ENCODE results near the gene SYNJ2. TPM values are rescaled to one million over a fixed set of nuclear protein-coding genes. Genes with fewer than 3 reads are reported as not detected.
A peak's percentile ranks its signal among the peaks of the same experiment; 100 is the strongest.
"Not testable (repeated sequence)": the region's sequence is repeated elsewhere in the genome, so short reads cannot be mapped to it uniquely, and the experiment has no call there.

The SYNJ2 gene
- total and polyA plus RNA-seq, 5 donors from 2014 or later, result 6.4 to 46.3 (median 10.3) TPM

- Mint-ChIP-seq H3K9me3 (peaks cover 0 to 2% (median 0%) of the 10 kb centered on the region in 7 donors), H3K27ac (no peak overlapping the region), H3K4me3 (no peak overlapping the region), H3K4me1 (peaks cover 5 to 15% (median 7%) of the 10 kb centered on the region in 4 donors), H3K27me3 (peaks cover 21% of the 10 kb centered on the region), H3K36me3 (no peaks in the 10 kb centered on the region)
- Histone ChIP-seq H3K27ac (ENCODE audit: insufficient read depth, low read length, poor library complexity, severe bottlenecking) (no peak overlapping the region), H3K27me3 (ENCODE audit: control insufficient read depth, insufficient read depth, low read length) (peaks cover 5% of the 10 kb centered on the region), H3K4me3 (ENCODE audit: low read depth, low read length) (no peak overlapping the region), H3K36me3 (ENCODE audit: control insufficient read depth, insufficient read depth, low read length) (no peaks in the 10 kb centered on the region), H3K9me3 (ENCODE audit: control insufficient read depth in 2 of 2, low read length in 2 of 2) (no peaks in the 10 kb centered on the region), H3K4me1 (ENCODE audit: control insufficient read depth, insufficient read depth, low read length, poor library complexity, severe bottlenecking) (peaks cover 4% of the 10 kb centered on the region)
- DNase-seq, result no peak
- ATAC-seq (ENCODE audit: low read depth in 2 of 2), result no peak
Measured at GRCh38 chr6:157967486-157967885, 14.2 kb upstream of the SYNJ2 start.

GRCh38 chr6:157972177-157972576 is 9.5 kb upstream of the SYNJ2 start:
- H3K36me3 ChIP-seq (ENCODE audit: control insufficient read depth, insufficient read depth, low read length); H3K4me3 ChIP-seq (ENCODE audit: low read depth, low read length); H3K4me3 Mint-ChIP-seq; H3K27ac ChIP-seq (ENCODE audit: insufficient read depth, low read length, poor library complexity, severe bottlenecking); H3K36me3 Mint-ChIP-seq; ATAC-seq (ENCODE audit: low read depth in 2 of 2); H3K4me1 Mint-ChIP-seq; H3K27me3 ChIP-seq (ENCODE audit: control insufficient read depth, insufficient read depth, low read length); H3K9me3 ChIP-seq (ENCODE audit: control insufficient read depth in 2 of 2, low read length in 2 of 2); H3K27ac Mint-ChIP-seq; DNase-seq; H3K4me1 ChIP-seq (ENCODE audit: control insufficient read depth, insufficient read depth, low read length, poor library complexity, severe bottlenecking); H3K9me3 Mint-ChIP-seq: not testable (repeated sequence)
- H3K27me3 Mint-ChIP-seq, result peaks cover 19% of the 10 kb centered on the region

- no peaks in the 10 kb centered on the region for H3K36me3 ChIP-seq (ENCODE audit: control insufficient read depth, insufficient read depth, low read length)
- H3K4me1 ChIP-seq (ENCODE audit: control insufficient read depth, insufficient read depth, low read length, poor library complexity, severe bottlenecking), result no peaks in the 10 kb centered on the region
- no peak for ATAC-seq (ENCODE audit: low read depth in 2 of 2)
- Mint-ChIP-seq H3K36me3 (no peaks in the 10 kb centered on the region), H3K27ac (peak overlapping the region in 1 of 3 donors; percentile 3), H3K4me3 (peak overlapping the region in 1 of 4 donors; percentile 5), H3K4me1 (no peaks in the 10 kb centered on the region), H3K9me3 (peaks cover 0 to 2% (median 0%) of the 10 kb centered on the region in 7 donors), H3K27me3 (peaks cover 19% of the 10 kb centered on the region)
- DNase-seq, result no peak
- H3K27me3 ChIP-seq (ENCODE audit: control insufficient read depth, insufficient read depth, low read length), result peaks cover 5% of the 10 kb centered on the region
- no peak overlapping the region for H3K27ac ChIP-seq (ENCODE audit: insufficient read depth, low read length, poor library complexity, severe bottlenecking)
- H3K4me3 ChIP-seq (ENCODE audit: low read depth, low read length), result no peak overlapping the region
- H3K9me3 ChIP-seq (ENCODE audit: control insufficient read depth in 2 of 2, low read length in 2 of 2), result no peaks in the 10 kb centered on the region
Measured at GRCh38 chr6:157974341-157974894, 7.2 kb upstream of the SYNJ2 start.

- H3K4me3 Mint-ChIP-seq, result peak overlapping the region in 1 of 4 donors; percentile 5
- peaks cover 0 to 2% (median 2%) of the 10 kb centered on the region in 4 donors for H3K4me1 Mint-ChIP-seq
- Histone ChIP-seq H3K27ac (ENCODE audit: insufficient read depth, low read length, poor library complexity, severe bottlenecking) (no peak overlapping the region), H3K9me3 (ENCODE audit: control insufficient read depth in 2 of 2, low read length in 2 of 2) (no peaks in the 10 kb centered on the region), H3K4me1 (ENCODE audit: control insufficient read depth, insufficient read depth, low read length, poor library complexity, severe bottlenecking) (no peaks in the 10 kb centered on the region), H3K36me3 (ENCODE audit: control insufficient read depth, insufficient read depth, low read length) (no peaks in the 10 kb centered on the region), H3K27me3 (ENCODE audit: control insufficient read depth, insufficient read depth, low read length) (peaks cover 5% of the 10 kb centered on the region), H3K4me3 (ENCODE audit: low read depth, low read length) (no peak overlapping the region)
- H3K36me3 Mint-ChIP-seq, result no peaks in the 10 kb centered on the region
- DNase-seq (no peak), ATAC-seq (ENCODE audit: low read depth in 2 of 2) (no peak)
- peak overlapping the region in 1 of 3 donors; percentile 79 for H3K27ac Mint-ChIP-seq
- peaks cover 19% of the 10 kb centered on the region for H3K27me3 Mint-ChIP-seq
- H3K9me3 Mint-ChIP-seq, result peaks cover 0 to 2% (median 0%) of the 10 kb centered on the region in 7 donors
Measured at GRCh38 chr6:157974967-157975366, 6.7 kb upstream of the SYNJ2 start.

GRCh38 chr6:157975456-157975855 is 6.2 kb upstream of the SYNJ2 start:
- H3K4me1 Mint-ChIP-seq, result peaks cover 0 to 7% (median 5%) of the 10 kb centered on the region in 4 donors
- Histone ChIP-seq H3K4me1 (ENCODE audit: control insufficient read depth, insufficient read depth, low read length, poor library complexity, severe bottlenecking) (no peaks in the 10 kb centered on the region), H3K4me3 (ENCODE audit: low read depth, low read length) (no peak overlapping the region), H3K27ac (ENCODE audit: insufficient read depth, low read length, poor library complexity, severe bottlenecking) (no peak overlapping the region), H3K27me3 (ENCODE audit: control insufficient read depth, insufficient read depth, low read length) (peaks cover 5% of the 10 kb centered on the region), H3K9me3 (ENCODE audit: control insufficient read depth in 2 of 2, low read length in 2 of 2) (no peaks in the 10 kb centered on the region), H3K36me3 (ENCODE audit: control insufficient read depth, insufficient read depth, low read length) (no peaks in the 10 kb centered on the region)
- H3K9me3 Mint-ChIP-seq, result peaks cover 0 to 2% (median 0%) of the 10 kb centered on the region in 7 donors
- H3K36me3 Mint-ChIP-seq, result no peaks in the 10 kb centered on the region
- ATAC-seq (ENCODE audit: low read depth in 2 of 2) (no peak), DNase-seq (no peak)
- H3K27ac Mint-ChIP-seq, result no peak overlapping the region
- no peak overlapping the region for H3K4me3 Mint-ChIP-seq
- H3K27me3 Mint-ChIP-seq, result peaks cover 16% of the 10 kb centered on the region

GRCh38 chr6:157976345-157977175 is 5.1 kb upstream of the SYNJ2 start:
- peaks cover 0 to 12% (median 5%) of the 10 kb centered on the region in 4 donors for H3K4me1 Mint-ChIP-seq
- Histone ChIP-seq H3K9me3 (ENCODE audit: control insufficient read depth in 2 of 2, low read length in 2 of 2) (no peaks in the 10 kb centered on the region), H3K4me1 (ENCODE audit: control insufficient read depth, insufficient read depth, low read length, poor library complexity, severe bottlenecking) (peaks cover 7% of the 10 kb centered on the region), H3K27me3 (ENCODE audit: control insufficient read depth, insufficient read depth, low read length) (no peaks in the 10 kb centered on the region), H3K4me3 (ENCODE audit: low read depth, low read length) (no peak overlapping the region), H3K27ac (ENCODE audit: insufficient read depth, low read length, poor library complexity, severe bottlenecking) (no peak overlapping the region), H3K36me3 (ENCODE audit: control insufficient read depth, insufficient read depth, low read length) (no peaks in the 10 kb centered on the region)
- peaks cover 0 to 2% (median 0%) of the 10 kb centered on the region in 7 donors for H3K9me3 Mint-ChIP-seq
- peak overlapping the region in 1 of 3 donors; percentile 24 for H3K27ac Mint-ChIP-seq
- ATAC-seq (ENCODE audit: low read depth in 2 of 2) (no peak), DNase-seq (no peak)
- peak overlapping the region in 2 of 4 donors; percentile 7 to 17 for H3K4me3 Mint-ChIP-seq
- no peaks in the 10 kb centered on the region for H3K36me3 Mint-ChIP-seq
- peaks cover 7% of the 10 kb centered on the region for H3K27me3 Mint-ChIP-seq

GRCh38 chr6:157977176-157977804 is 4.4 kb upstream of the SYNJ2 start:
- Histone ChIP-seq H3K4me3 (ENCODE audit: low read depth, low read length) (no peak overlapping the region), H3K4me1 (ENCODE audit: control insufficient read depth, insufficient read depth, low read length, poor library complexity, severe bottlenecking) (peaks cover 10% of the 10 kb centered on the region), H3K27ac (ENCODE audit: insufficient read depth, low read length, poor library complexity, severe bottlenecking) (no peak overlapping the region), H3K27me3 (ENCODE audit: control insufficient read depth, insufficient read depth, low read length) (no peaks in the 10 kb centered on the region), H3K36me3 (ENCODE audit: control insufficient read depth, insufficient read depth, low read length) (no peaks in the 10 kb centered on the region), H3K9me3 (ENCODE audit: control insufficient read depth in 2 of 2, low read length in 2 of 2) (no peaks in the 10 kb centered on the region)
- ATAC-seq (ENCODE audit: low read depth in 2 of 2), result no peak
- peaks cover 4% of the 10 kb centered on the region for H3K27me3 Mint-ChIP-seq
- H3K9me3 Mint-ChIP-seq, result peaks cover 0 to 2% (median 0%) of the 10 kb centered on the region in 7 donors
- H3K27ac Mint-ChIP-seq, result peak overlapping the region in 1 of 3 donors; percentile 71
- no peak for DNase-seq
- peak overlapping the region in 1 of 4 donors; percentile 29 for H3K4me3 Mint-ChIP-seq
- H3K36me3 Mint-ChIP-seq, result no peaks in the 10 kb centered on the region
- peaks cover 0 to 14% (median 6%) of the 10 kb centered on the region in 4 donors for H3K4me1 Mint-ChIP-seq

Measured in CD4-positive, CD25-positive, alpha-beta regulatory T cell (primary cell).